HT-29 (cell line): Measurements from ENCODE around the gene AP2A1. TPM values are rescaled to one million over a fixed set of nuclear protein-coding genes. Genes with fewer than 3 reads are reported as not detected.

Experiments used
- DNase-seq: peaks from one replicate; pipeline ENCODE4 v3.0.0-alpha.2; 2015; ENCODE audit warnings: low spot score
- total RNA-seq: library from RNA; depleted of rRNA; stranded (reverse); fragments of >200 nt; shearing (Covaris generic); gene quantifications from 2 replicates; pipeline ENCODE4 v1.2.3, GENCODE V29; 2014

AP2A1 gene
- total RNA-seq, 1 experiment from 2014 or later = 131 TPM

DNA sequence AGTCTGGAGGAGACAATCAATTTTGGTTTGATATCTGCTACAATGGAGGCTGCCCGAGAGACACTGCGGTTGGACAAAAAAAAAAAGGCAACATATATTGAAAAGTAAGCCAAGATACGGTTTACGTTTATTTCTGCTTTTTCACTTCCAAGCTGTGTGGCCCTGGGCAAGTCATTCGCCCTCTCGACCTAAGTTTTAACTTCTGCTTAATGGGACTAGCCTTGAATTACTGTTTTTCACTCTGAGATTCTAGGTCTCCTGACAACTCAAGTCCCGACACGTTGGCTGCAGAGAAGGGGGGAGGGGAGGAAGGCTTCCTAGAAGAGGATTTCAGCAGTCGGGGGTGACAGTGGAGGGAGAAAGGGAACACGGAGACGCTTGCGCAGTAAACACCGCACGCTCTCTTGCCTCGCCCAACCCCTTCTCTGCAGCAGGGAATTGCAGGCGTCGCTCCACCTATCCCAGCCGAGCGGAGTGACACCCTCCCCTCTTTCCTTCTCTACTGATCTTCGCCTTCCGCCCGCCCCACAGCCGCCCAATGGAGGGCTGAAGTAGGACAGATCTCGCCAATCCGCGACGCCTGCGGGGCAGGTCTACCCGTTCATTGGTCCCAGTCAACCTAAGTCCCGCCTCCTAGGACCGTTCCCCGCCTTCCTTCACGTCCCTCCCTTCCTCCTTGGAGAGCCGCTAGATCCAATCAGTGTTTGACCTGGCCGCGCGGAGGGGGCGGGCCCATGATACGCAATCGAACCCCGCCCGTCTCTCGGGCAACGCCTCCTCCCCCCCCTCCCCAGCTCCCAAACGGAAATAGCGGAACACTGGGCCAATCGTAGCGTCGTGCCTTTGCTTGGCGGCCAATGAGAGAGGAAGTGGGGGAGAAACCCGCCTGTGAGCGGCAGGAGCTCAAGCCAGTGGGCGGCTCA is 533 bp upstream of the AP2A1 start:
- peak; percentile 100 for DNase-seq

DNA sequence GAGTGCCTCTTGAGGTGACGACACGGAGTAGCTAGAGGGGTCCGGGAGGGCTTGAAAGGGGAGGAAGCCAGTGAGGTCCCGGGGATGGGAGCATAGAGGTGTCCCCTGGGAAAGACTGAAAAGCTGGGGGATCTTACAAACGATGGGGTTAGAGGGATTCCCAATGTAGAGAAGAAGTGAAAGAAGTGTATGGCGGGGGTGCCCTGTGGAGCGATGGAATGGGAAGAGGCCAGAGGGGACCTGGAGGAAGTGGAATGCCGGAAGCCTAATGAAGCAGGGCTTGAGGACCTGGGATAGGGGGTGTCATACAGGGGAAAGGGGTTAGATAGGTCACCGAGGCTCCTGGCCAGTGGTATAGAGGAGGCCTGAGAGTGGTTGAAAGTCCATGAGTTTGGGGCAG is 580 bp downstream of the AP2A1 start:
- no peak for DNase-seq

DNA sequence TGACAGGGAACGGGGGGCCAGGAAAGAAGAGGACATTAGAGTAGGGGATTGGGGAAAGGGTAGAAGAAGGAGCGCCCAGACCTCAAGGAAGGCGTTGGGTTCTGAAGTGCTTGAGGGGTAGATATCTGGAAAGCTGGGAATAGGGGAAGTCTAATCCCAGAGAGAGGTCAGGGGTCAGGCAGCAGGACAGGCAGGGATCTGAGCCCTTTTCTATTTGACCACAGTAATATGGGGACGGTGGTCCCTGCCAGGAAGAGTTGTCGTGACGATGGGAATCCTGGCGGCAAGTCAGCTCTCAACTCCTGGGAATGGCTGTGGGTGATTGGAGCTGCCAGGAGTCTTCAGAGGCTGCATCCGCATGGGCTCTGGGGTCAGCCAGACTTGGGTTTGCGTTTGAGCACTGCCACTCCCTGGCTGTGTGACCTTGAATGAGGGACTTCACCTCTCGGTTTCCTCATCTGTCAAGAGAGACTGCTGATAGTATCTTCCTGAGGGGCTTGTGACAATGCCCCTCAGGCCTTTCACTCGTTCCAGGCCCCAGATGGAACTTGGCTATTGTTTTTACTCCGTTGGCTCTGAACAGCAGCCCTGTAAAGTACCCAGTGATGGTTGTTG is 1.3 kb downstream of the AP2A1 start:
- no peak for DNase-seq

DNA sequence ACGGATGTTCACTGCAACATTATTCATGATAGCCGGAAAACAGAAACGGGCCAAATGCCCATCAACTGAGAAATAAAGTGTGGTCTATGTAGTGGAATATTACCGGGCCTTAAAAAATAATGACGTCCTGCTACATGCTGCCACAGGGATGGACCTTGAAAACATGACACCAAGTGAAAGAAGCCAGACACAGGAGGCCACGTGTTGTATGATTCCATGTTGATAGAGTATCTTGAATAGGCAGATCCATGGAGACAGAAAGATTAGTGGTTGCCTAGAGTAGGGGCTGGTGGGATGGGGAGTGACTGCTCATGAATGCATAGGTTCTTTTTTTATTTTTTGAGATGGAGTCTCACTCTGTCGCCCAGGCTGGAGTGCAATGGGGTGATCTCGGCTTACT is 3.7 kb downstream of the AP2A1 start:
- DNase-seq = no peak

DNA sequence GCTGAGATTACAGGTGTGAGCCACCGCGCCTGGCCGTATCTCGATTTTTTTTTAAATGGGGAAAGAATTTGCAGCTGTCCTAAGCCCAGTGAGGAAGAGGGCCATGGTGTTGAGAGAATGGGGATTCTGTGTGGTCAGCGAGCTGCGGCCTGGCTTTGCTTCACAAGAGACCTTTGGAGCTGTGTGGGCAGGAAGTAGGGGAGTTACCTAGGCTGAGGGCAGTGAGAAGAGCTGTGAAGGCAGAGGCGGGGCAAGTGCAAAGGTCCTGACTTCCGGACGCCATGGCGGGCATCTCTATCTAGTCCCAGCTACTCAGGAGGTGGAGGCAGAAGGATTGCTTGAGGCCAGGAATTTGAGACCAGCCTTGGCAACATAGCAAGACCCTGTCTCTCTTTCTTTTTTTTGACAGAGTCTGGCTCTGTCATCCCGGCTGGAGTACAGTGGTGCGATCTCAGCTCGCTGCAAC is 4.9 kb downstream of the AP2A1 start:
- no peak for DNase-seq

DNA sequence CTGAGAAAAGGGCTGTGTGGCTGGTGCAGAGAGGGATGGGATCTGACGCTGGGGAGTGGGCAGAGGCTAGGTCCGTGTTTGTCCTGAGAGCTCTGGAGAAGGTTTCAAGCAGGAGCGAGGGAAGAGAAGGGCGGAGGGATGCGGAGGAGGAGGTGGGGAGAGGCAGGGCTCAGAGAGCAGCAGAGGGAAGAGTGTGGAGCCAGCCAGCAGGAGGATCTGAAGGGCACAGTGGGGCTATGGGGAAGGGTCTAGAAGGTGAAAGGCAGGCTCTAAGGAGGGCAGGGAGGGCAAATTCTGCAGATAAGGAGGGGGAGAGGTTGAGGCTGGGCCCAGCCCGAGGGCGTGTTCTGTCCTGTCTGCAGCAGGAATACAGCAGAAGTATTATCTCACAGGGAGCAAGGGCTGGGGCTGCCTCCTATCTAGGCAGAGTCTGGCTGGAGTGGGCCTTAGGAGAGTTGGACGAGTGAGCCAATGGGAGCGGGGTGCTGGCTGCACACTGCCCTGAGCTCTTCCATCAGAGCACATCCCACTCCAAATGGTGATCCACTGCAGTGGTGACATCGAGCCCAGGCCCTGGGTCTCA is 6.1 kb downstream of the AP2A1 start:
- DNase-seq = no peak

DNA sequence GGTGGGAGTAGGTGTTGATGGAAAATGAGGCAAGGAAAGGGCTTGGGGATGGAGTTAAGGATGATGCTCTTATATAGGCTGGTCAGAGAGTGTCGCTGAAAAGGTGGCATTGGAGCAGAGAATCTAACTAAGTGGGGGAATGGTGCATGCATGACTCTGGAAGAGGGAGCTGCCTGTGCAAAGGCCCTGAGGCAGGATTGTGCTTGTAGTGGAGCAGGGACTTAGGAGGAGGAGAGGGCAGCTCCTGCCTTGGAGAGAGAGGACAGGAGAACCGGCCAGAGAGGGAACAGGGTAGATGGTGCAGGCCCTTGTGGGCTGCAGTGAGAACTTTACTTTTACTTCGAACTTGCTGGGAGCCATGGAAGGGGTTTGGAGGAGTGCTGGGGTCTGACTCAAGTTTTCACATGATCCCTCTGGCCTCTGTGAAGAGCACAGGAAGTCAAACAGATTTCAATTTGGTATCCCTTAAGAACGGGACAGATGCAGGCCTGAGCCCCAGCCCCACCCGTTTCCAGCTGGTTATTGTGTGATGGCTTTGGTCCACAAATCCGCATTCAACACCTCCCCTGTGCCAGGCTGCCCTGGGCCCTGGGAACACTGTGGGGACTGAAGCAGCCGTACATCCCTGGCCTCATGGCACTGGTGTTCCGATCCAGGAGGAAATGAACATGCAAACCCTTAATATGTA is 7.0 kb downstream of the AP2A1 start:
- DNase-seq = no peak

DNA sequence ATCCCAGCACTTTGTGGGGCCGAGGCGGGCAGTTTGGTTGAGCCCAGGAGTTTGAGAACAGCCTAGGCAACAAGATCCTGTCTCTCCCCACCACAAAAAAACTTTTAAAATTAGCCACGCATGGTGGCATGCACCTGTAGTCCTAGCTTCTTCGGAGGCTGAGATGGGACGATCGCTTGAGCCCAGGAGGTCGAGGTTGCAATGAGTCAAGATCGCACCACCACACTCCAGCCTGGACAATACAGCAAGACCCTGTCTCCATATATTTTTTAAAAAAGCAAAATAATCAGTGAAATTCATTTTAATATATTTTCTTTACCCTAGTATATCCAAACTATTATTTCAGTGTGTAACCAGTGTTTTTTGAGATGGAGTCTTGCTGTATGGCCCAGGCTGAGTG is 8.2 kb downstream of the AP2A1 start:
- no peak for DNase-seq

DNA sequence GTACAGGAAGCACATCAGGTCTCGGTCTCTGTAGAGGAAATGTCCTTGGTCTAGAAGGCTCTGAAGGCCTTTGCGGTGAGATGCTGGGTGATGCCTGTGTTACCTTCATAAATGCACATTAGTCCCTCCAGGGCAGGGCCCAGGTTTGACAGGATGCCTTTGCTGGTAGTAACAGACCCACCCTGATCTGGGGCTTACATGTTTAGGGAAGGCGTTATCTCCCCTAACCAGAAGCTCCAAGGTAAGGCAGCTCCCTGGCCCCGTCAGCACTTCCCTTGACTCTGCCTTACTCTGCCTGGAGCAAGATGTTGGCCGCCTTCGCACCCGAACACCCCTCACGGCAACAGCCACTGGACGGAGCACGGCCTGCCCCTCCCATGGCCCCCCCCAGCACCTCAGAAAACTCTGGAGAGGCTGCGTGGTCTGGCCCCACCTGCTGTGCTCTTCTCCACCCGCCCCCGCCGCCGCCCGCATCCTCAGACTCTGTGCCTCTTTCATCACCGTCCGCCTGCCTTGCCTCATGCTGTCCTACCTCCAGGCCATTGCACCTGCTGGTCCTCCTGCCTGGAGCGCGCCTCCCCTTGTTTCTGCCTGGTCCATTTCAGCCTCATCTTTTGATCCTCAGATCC is 9.1 kb downstream of the AP2A1 start:
- no peak for DNase-seq

DNA sequence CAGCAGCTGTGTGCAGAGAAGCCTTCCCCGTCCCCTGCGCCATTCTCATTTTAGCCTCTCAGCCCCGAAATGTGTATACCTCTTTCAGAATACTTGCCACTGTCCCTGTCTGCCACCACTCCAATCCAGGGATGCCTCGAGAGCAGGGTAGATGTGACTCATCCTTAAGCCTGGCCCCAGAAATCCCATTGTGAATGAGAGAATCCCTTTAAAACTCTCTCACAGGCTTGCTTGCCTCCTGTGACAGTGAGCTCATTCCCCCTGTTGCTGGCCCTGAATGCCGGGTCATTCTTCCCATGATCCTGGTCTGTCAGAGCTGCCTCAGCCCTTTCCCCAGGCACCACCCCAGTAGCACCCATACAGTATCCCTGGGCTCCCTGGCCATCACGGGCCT is 9.6 kb downstream of the AP2A1 start:
- no peak for DNase-seq

DNA sequence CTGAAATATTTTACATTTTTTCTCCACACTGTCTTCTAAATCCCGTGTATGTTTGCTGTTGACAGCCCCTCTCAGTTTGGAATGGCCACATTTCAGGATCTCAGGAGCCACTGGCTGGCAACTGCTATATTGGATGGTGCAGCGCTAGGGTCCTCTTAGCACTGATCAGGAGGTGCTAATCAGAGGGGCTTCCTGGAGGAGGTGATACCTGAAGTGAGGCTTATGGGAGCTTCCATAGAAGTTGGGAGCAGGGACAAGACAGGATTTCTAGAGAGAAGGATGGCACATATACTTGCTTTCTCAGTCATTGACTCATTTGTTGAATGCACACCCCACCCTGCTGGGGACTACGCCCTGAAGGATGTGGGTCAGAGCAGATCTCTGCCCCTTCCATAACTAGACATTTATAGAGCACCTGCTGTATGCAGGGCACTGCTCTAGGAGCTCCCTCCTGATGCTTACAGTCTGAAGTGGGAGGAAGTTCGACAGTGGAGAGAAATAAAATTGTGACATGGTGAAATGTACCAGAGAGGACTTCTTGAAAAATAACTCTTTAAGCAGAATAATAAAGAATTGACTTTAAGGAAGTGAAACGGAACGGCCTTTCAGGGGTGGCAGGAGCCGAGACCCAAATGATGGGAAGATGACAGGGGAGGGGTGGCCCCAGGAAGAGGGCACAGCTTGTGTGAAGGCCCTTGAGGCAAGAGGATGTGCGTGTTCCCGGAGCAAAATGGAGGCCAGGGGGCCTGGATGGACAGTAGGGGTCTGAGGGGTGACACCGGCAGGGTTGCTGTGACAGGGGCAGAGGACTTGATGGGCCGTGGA is 13.1 kb downstream of the AP2A1 start:
- DNase-seq = no peak

DNA sequence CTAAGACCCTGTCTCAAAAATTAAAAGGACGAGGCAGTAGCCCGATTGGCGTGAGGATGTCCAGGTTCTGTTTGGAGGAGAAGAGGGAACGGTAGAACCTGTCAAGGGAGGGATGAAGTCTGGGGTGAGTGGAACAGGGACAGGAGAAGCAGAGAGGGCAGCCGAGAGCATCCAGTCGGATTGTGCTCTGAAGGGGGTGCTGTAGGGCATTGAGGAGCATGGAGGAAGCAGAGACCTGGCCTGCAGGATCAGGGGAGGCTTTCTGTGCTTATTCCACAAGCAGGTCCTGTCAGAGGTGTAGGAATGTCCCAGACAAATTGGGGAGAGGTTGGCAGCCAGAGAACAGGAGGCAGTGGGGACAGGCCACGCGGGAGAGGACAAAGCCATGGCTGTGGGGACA is 14.1 kb downstream of the AP2A1 start:
- DNase-seq = no peak

DNA sequence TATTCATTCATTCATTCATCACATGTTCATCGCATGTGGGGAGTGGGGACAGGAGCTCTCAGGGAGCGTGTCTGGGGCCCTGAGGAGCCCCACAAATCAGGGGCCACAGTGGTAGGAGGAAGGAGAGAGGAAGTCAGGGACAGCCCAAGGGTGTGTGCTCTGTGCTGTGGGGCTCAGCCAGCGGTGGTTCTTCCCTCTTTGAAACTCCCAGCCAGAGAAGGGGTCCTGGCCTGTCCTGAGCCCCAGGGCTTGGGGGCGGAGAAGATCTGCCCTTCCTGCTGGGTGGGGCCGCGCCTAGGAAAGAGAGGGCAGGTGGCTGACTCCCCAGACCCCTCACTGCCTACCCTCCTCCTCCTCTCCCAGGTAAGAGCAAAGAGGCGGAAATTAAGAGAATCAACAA is 14.6 kb downstream of the AP2A1 start:
- no peak for DNase-seq

DNA sequence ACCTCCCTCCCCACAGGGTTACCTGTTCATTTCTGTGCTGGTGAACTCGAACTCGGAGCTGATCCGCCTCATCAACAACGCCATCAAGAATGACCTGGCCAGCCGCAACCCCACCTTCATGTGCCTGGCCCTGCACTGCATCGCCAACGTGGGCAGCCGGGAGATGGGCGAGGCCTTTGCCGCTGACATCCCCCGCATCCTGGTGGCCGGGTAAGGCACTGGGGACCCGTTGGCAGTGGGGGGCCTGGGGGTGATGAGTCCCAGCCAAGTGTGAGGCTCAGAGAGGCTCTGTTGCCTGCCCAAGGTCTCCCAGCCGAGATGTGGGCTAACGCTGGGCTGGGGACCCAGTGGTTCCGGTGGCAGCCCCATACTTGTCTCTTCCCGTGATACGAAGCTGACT is 15.7 kb downstream of the AP2A1 start:
- DNase-seq = no peak

DNA sequence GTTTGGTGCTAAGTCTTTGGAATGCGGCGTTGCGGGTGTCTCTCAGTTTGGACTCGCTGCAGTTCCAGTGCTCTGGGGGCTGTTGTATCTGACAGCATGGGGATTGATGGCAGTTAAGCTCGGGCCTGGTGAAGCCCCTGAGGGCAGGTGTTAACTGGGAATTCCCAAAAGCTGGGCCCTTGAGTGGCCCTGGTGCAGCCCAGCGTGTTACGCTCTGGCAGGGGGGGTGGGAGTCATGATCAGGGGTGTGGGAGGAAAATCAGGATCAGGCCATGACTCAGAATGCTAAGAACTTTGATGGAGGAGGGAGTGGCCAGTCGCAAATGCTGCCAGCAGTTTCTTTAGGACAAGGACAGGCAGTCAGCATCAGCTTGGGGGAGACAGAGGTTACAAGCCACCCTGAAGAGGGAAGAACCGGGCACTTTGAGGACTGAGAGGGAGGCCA is 19.6 kb downstream of the AP2A1 start:
- no peak for DNase-seq

DNA sequence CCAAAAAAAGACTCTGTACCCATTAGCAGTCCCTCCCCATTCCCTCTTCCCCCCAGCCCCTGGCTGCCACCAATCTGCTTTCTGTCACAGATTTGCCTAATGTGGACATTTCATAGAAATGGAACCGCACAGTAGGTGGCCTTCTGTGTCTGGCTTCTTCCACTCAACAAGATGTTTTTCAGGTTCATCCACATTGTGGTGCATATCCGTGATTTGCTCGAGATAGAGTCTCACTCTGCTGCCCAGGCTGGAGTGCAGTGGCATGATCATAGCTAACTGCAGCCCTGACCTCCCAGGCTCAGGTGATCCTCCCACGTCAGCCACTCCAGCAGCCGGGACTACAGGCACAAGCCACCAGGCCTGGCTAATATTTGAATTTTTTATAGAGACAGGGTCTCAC is 20.9 kb downstream of the AP2A1 start:
- DNase-seq = no peak

DNA sequence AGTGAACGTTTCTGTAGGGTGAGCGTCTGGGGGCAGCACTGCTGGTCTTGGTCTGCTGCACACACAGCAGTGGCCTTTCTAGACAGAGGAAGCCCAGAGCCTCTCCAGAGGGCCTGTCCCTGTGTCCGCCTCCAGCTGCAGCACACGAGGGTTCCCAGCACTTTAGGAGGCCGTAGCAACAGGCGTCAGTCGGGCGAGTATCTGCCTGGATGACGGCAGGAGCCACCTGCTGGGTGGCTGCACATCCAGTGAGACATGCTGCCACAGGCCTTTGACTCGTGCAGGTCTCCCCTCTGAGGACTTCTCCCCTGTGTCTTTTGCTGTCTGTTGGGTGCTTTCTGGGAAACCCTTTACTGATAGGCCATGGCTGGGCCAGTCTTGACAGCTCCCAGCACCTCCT is 22.1 kb downstream of the AP2A1 start:
- no peak for DNase-seq

DNA sequence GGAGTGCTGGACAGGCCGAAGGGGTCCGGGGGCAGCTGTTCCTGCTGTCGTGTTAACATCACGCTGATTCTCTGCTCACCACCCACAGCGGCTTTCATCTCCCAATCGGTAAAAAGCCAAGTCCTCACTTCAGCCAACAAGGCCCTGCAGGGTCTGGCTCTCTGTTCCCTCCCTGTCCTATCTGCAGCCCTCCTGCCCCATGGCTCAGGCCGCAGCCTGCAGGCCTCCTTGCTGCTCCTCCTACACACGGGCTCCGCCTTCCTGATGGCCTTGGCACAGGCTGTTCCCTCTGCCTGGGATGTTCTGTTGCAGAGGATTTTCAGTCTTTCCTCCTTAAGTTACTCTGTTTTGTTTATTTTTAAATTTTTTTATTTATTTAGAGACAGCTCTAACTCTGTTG is 24.1 kb downstream of the AP2A1 start:
- DNase-seq = no peak

DNA sequence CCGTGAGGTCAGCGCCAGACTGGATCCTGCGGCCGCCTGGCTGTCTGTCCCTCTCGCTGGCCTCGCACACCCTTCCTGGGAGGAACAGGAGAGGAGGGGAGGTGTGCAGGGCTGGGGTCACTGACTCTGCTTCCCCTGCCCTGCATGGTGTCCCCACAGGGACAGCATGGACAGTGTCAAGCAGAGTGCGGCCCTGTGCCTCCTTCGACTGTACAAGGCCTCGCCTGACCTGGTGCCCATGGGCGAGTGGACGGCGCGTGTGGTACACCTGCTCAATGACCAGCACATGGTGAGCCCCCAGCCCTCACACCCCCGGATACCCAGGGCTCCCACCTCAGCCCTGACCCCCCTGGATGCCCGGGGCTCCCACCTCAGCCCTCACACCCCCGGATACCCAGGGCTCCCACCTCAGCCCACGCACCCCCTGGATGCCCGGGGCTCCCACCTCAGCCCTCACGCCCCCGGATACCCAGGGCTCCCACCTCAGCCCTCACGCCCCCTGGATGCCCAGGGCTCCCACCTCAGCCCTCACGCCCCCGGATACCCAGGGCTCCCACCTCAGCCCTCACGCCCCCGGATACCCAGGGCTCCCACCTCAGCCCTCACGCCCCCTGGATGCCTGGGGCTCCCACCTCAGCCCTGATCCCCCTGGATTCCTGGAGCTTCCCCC is 25.1 kb downstream of the AP2A1 start:
- no peak for DNase-seq
